Sigmoid colon (tissue), 3 donors: ENCODE results near the gene PRKAG2.

Experiments used
- CTCF ChIP-seq, 4 experiments: fragments of 450-650 bp in 3 of 4; fragments of 200-600 bp in 1 of 4; IDR thresholded peaks; one replicate each; pipeline ENCODE4 v1.5.1; 2016 to 2019; ENCODE audit warnings: antibody characterized with exemption in 4 of 4, mild to moderate bottlenecking in 3 of 4, moderate library complexity in 2 of 4
- POLR2A ChIP-seq, 2 donors: fragments of 450-650 bp; IDR thresholded peaks; one replicate each; pipeline ENCODE4 v1.6.1; 2016; ENCODE audit warnings: antibody characterized with exemption in 2 of 2, mild to moderate bottlenecking in 2 of 2, moderate library complexity in 2 of 2

GRCh38 chr7:151904270-151904669 lies 27.4 kb upstream of the PRKAG2 start:
- TF ChIP-seq POLR2A (IDR thresholded peaks at IDR 0.05) (no peak), CTCF (IDR thresholded peaks at IDR 0.05) (no peak)
